Coronary artery (tissue), 2 donors: ENCODE results near the gene ZFPL1.
A peak's percentile ranks its signal among the peaks of the same experiment; 100 is the strongest.

Source experiments
- DNase-seq: peaks from one replicate; pipeline ENCODE4 v3.0.0-alpha.2; 2017; ENCODE audit warnings: low spot score
- H3K27ac ChIP-seq, 2 donors: fragments of 200-600 bp; sonication (generic); one replicate each; pipeline ENCODE4 v1.5.1; 2016 to 2019
- H3K4me3 ChIP-seq: fragments of 200-600 bp; sonication (generic); 2 replicates; pipeline ENCODE4 v1.5.1; 2016; ENCODE audit warnings: mild to moderate bottlenecking, moderate library complexity
- CTCF ChIP-seq: fragments of 200-600 bp; sonication (generic); IDR thresholded peaks from one replicate; pipeline ENCODE4 v1.5.1; 2019; ENCODE audit warnings: antibody characterized with exemption

ZFPL1 gene

GRCh38 chr11:65131895-65132237 lies 47.8 kb downstream of the ZFPL1 start:
- TF ChIP-seq CTCF = no peak
- no peak for DNase-seq
- H3K27ac ChIP-seq = no peak overlapping the region

GRCh38 chr11:65132238-65132987 lies 48.4 kb downstream of the ZFPL1 start:
- no peak overlapping the region for H3K27ac ChIP-seq
- peak overlapping the region; percentile 83 for H3K4me3 ChIP-seq
- DNase-seq = peak; percentile 67
- TF ChIP-seq CTCF = no peak

More at GRCh38 chr11:65131895-65132237, 47.8 kb downstream of the ZFPL1 start:
- no peak overlapping the region for H3K4me3 ChIP-seq

DNA sequence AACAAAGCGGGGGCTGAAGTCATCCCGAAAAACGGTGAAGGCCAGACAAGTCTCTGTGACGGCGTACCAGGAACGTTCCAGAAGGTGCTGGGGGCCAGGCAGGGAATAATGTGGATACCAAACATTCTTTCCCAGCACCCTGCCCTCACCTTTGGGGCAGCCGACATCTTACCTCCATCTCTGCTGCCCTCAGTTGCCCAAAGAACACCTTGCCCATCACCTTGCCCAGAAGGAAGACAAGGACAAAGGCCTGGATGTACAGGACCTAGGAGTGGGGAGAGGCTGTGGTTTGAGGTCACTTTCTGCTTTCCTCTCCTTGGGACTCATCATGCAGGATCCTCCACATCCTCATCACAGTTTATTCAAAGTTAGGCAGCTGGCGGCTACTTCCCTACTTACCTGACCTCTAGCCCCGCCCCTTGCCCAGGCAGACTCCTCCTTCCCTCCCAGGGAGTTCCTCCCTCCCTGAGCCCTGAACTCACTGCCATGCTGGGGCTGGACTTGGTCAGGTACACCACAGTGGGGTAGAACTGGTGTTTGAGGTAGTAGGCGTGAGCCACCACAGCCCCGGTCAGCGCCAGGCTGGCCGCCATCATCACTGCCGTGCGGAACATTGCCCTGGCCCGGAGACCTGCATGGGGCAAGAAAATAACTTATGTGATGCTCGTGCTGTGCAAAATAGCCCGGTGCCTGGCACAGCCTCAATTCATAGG lies 49.1 kb downstream of the ZFPL1 start:
- H3K27ac ChIP-seq = peak overlapping the region; percentile 94 to 98
- peak; percentile 70 for DNase-seq
- no peak for TF ChIP-seq CTCF
- H3K4me3 ChIP-seq = peak overlapping the region; percentile 83

DNA sequence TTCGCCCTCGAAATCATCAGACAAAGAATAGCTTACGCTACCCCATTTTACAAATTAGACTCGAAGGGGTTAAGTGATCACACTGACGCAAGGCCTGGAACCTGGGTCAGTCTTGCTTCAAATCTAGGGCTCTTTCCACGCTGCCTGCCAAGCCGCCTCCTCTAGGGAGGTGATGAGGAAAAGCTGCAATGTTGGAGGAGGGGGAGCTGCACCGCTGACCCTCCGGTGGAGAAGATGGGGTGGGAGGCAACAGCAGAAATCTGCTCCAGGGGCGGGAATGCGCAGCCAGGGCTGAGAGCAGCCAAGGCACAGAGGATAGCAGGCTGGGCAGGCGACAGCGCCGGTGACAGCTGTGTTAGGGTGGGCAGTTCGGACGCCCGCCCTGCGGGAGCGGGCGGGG lies 49.7 kb downstream of the ZFPL1 start:
- Histone ChIP-seq H3K4me3 (peak overlapping the region; percentile 83), H3K27ac (peak overlapping the region; percentile 94 to 98)
- TF ChIP-seq CTCF = no peak
- DNase-seq = peak; percentile 79

DNA sequence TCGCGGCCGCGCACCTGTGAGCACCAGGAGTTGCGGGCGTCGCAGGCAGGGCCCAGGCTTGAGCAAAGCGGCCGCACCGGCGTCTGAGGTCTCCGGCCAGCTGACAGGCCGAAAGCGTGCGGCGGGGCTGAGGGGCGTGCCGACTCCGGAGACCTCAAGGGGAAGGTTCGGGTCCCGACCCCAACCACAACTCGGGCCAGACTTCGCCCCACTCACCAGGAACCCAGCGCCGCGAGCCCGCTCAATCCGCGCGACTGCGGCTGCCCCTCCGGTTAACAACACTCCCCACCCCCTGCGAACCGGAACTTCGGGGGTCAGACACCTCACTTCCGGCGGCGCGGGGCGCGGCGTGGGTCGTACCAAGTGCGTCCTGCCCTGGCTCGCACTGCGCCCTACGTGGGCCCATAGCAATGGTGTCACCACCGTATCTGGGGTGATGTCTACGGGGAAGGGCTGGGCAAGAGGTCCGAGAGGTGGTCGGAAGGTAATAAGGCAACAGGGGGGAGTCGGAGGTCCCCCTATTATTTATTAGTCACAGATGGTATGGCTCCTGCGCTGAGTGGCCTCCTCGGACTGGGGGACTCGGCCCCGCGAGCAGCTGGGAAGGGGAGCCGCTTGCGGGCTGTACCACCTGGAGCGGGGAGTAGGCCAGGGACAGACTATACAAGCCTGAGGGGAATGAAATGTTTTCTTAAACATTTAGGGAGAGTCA lies 50.4 kb downstream of the ZFPL1 start, which contains the start of gene SYVN1:
Gene SYVN1, minus strand, starts transcription at position 280 of the 712 bp plus-strand sequence. CDS start 918 bp downstream, outside the sequence.
- Histone ChIP-seq H3K27ac (peak within 1 kb of the TSS; percentile 94 to 98), H3K4me3 (peak within 1 kb of the TSS; percentile 83)
- TF ChIP-seq CTCF = no peak
- peak; percentile 95 for DNase-seq

GRCh38 chr11:65134952-65135632 lies 51.1 kb downstream of the ZFPL1 start:
- DNase-seq = peak; percentile 95
- no peak for TF ChIP-seq CTCF
- Histone ChIP-seq H3K27ac (peak overlapping the region; percentile 94 to 98), H3K4me3 (peak overlapping the region; percentile 83)
